Measurements from ENCODE around the gene LHFPL6.

The LHFPL6 gene

GRCh38 chr13:39306639-39307589 lies 296.1 kb downstream of the LHFPL6 start:
- peak in 1 of 3 donors; percentile 15 for DNase-seq (ENCODE audit: low read depth in 3 of 3)

- DNase-seq (ENCODE audit: low read depth in 3 of 3), result no peak
Observed at GRCh38 chr13:39302820-39303219, 300.2 kb downstream of the LHFPL6 start.

GRCh38 chr13:39298951-39299350 lies 304.0 kb downstream of the LHFPL6 start:
- no peak for DNase-seq (ENCODE audit: low read depth in 3 of 3)

GRCh38 chr13:39297664-39298171 lies 305.3 kb downstream of the LHFPL6 start:
- DNase-seq (ENCODE audit: low read depth in 3 of 3), result no peak

- no peak for DNase-seq (ENCODE audit: low read depth in 3 of 3)
Observed at GRCh38 chr13:39297023-39297422, 306.0 kb downstream of the LHFPL6 start.

- no peak for DNase-seq (ENCODE audit: low read depth in 3 of 3)
Observed at GRCh38 chr13:39296193-39296592, 306.8 kb downstream of the LHFPL6 start.
